ENCODE results near the gene HOXA13.

DNA sequence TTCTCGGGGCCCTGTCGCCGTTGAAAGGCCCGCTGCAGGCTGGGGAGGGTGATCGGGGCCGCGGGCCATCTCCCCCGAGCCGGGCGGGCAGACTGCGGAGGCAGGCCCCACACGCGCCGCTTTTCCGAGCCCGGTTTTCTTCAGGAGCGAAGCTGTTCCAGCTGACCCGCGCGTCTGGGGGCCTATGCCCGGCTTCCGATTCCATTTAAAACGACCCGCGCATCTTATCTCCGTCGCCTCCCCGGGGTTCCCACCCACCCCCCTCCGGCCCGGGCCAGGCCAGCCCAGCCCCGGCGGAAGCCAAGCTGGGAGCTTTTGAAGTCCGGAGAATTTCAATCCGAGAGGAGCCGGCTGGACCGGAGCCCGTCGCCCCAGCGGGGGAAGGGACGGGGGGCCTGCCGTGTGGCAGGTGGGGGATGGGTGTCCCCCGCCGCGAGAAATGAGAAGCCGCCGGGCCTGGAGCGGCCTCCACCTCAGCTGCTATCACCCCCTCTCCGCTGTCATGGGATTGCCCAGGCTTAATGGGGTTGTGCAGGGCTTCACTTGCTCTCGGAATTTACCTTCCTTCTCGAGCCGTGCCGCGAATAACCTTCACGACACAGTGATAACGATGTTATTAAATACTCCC lies 39.6 kb upstream of the HOXA13 start:
- TF ChIP-seq POLR2A (IDR thresholded peaks at IDR 0.05), result no peak
- TF ChIP-seq, protein P1, sequence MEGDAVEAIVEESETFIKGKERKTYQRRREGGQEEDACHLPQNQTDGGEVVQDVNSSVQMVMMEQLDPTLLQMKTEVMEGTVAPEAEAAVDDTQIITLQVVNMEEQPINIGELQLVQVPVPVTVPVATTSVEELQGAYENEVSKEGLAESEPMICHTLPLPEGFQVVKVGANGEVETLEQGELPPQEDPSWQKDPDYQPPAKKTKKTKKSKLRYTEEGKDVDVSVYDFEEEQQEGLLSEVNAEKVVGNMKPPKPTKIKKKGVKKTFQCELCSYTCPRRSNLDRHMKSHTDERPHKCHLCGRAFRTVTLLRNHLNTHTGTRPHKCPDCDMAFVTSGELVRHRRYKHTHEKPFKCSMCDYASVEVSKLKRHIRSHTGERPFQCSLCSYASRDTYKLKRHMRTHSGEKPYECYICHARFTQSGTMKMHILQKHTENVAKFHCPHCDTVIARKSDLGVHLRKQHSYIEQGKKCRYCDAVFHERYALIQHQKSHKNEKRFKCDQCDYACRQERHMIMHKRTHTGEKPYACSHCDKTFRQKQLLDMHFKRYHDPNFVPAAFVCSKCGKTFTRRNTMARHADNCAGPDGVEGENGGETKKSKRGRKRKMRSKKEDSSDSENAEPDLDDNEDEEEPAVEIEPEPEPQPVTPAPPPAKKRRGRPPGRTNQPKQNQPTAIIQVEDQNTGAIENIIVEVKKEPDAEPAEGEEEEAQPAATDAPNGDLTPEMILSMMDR (IDR thresholded peaks at IDR 0.05), result no peak
- TF ChIP-seq EP300 (IDR thresholded peaks at IDR 0.05), result no peak
- no peak for TF ChIP-seq POLR2AphosphoS5 (IDR thresholded peaks at IDR 0.05)

All from upper lobe of left lung (tissue), 4 donors.